ENCODE measurements around the gene PLA2G7. TPM values are rescaled to one million over a fixed set of nuclear protein-coding genes. Genes with fewer than 3 reads are reported as not detected.
"Not testable (repeated sequence)": the region's sequence is repeated elsewhere in the genome, so short reads cannot be mapped to it uniquely, and the experiment has no call there.

The PLA2G7 gene
- polyA plus RNA-seq, 1 donor (not counting 4 experiments of a cell fraction or from before 2014, with no cell fraction given): 4.8 TPM

DNA sequence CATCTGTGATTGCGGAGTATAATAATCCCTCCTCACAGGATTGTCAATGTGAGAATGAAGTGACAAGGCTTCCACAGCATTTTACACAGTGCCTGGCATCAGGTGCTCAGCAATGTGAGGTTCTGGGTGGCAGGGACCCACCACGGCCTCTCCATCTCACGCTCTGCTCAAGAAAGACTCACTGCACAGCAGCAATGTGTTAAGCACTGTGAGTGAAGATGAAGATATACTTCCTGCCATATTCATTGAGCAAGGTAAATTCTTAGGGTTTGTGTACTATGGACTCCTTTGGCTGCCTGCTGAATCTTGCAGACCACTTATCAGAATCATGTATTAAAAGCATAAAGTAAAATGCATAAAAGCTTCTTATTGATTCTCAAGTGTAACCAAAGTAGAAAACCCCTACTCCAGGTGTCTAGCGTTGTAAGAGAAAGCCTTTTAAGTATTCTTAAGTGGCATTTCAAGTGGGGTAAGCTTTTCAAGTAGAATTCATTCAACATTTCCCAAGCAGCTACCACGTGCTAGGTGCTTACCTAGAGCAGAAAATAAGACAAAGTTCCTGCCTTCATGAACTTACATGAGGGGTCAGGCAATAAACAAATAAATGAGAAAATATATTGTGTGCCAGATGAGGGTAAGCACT is 41.0 kb upstream of the PLA2G7 start:
- no peaks in the 10 kb centered on the region for H3K9me1 ChIP-seq (ENCODE audit: control insufficient read depth, extremely low read depth, insufficient read depth, low read length)
- no peaks in the 10 kb centered on the region for H3K4me1 ChIP-seq (ENCODE audit: control insufficient read depth, extremely low read depth, insufficient read depth, low read length)
- no peak overlapping the region for H3K4me3 ChIP-seq (ENCODE audit: control insufficient read depth in 2 of 3, extremely low read depth in 1 of 3, insufficient read depth in 2 of 3, low read depth in 1 of 3, low read length in 3 of 3)
- no peak overlapping the region for H3K4me2 ChIP-seq (ENCODE audit: control insufficient read depth, extremely low read depth, insufficient read depth, low read depth, low read length)
- H3K27ac ChIP-seq (ENCODE audit: control insufficient read depth, insufficient read depth, low read length): no peak overlapping the region
- H3K36me3 ChIP-seq (ENCODE audit: control insufficient read depth in 2 of 2, extremely low read depth in 1 of 2, insufficient read depth in 2 of 2, low read length in 2 of 2): no peaks in the 10 kb centered on the region
- TF ChIP-seq CTCF (optimal IDR thresholded peaks at IDR 0.05 in 1 of 3, IDR thresholded peaks at IDR 0.05 in 1 of 3, conservative IDR thresholded peaks at IDR 0.05 in 1 of 3; ENCODE audit: extremely low read depth in 1 of 3, insufficient read depth in 2 of 3, low read length in 3 of 3): no peak
- TF ChIP-seq EZH2 (IDR thresholded peaks at IDR 0.05; ENCODE audit: low read length): no peak
- no peak overlapping the region for H2AFZ ChIP-seq (ENCODE audit: control insufficient read depth, low read length)
- no peaks in the 10 kb centered on the region for H3K27me3 ChIP-seq (ENCODE audit: control insufficient read depth, extremely low read depth, insufficient read depth, low read length)
- DNase-seq (ENCODE audit: low read depth, low spot score): no peak
- H3K9ac ChIP-seq (ENCODE audit: control insufficient read depth, extremely low read depth, insufficient read depth, low read length): no peak overlapping the region
- H3K9me3 ChIP-seq (ENCODE audit: control insufficient read depth, low read depth, low read length): no peaks in the 10 kb centered on the region
- dilution Hi-C loops (cut with MboI; ENCODE audit: extremely low pct_ligation_motif_present, low sequenced_read_pairs): no loop called here
- no peaks in the 10 kb centered on the region for H4K20me1 ChIP-seq (ENCODE audit: control insufficient read depth, extremely low read depth, insufficient read depth, low read length)
- H3K79me2 ChIP-seq (ENCODE audit: control insufficient read depth, insufficient read depth, low read length): no peaks in the 10 kb centered on the region
- no peak for FAIRE-seq

- H3K4me2 ChIP-seq (ENCODE audit: control insufficient read depth, extremely low read depth, insufficient read depth, low read depth, low read length); DNase-seq (ENCODE audit: low read depth, low spot score); H3K4me3 ChIP-seq (ENCODE audit: control insufficient read depth in 2 of 3, extremely low read depth in 1 of 3, insufficient read depth in 2 of 3, low read depth in 1 of 3, low read length in 3 of 3); H3K79me2 ChIP-seq (ENCODE audit: control insufficient read depth, insufficient read depth, low read length); FAIRE-seq; H2AFZ ChIP-seq (ENCODE audit: control insufficient read depth, low read length); H3K9ac ChIP-seq (ENCODE audit: control insufficient read depth, extremely low read depth, insufficient read depth, low read length); H3K36me3 ChIP-seq (ENCODE audit: control insufficient read depth in 2 of 2, extremely low read depth in 1 of 2, insufficient read depth in 2 of 2, low read length in 2 of 2); H3K4me1 ChIP-seq (ENCODE audit: control insufficient read depth, extremely low read depth, insufficient read depth, low read length); H3K9me3 ChIP-seq (ENCODE audit: control insufficient read depth, low read depth, low read length); H4K20me1 ChIP-seq (ENCODE audit: control insufficient read depth, extremely low read depth, insufficient read depth, low read length); H3K27ac ChIP-seq (ENCODE audit: control insufficient read depth, insufficient read depth, low read length); dilution Hi-C loops (cut with MboI; ENCODE audit: extremely low pct_ligation_motif_present, low sequenced_read_pairs); H3K9me1 ChIP-seq (ENCODE audit: control insufficient read depth, extremely low read depth, insufficient read depth, low read length); H3K27me3 ChIP-seq (ENCODE audit: control insufficient read depth, extremely low read depth, insufficient read depth, low read length): not testable (repeated sequence)
Observed at GRCh38 chr6:46774736-46775135, 39.6 kb upstream of the PLA2G7 start.

Measured in keratinocyte (primary cell).